ENCODE data around the gene CC2D2B. TPM values are rescaled to one million over a fixed set of nuclear protein-coding genes. Genes with fewer than 3 reads are reported as not detected.

The CC2D2B gene
- 0.46 TPM in 1 of 2 replicates, not detected in the other for total RNA-seq
- long read RNA-seq, partial matches to known transcripts: 0 of 1 reads
- long read RNA-seq, other reads (novel, unspliced or antisense): 1 of 1 reads

GRCh38 chr10:95907456-95908253, at the start of gene CC2D2B:
Gene CC2D2B, plus strand, starts transcription at chr10:95907975. Its CDS starts 3,349 bp downstream, at chr10:95911324.
- Mint-ChIP-seq H3K36me3 (ENCODE audit: unreplicated experiment) (peaks cover 6% of the 10 kb centered on the region), H3K9me3 (ENCODE audit: unreplicated experiment) (no peaks in the 10 kb centered on the region), H3K4me3 (ENCODE audit: unreplicated experiment) (peak within 1 kb of the TSS; percentile 97), H3K27me3 (ENCODE audit: unreplicated experiment) (peaks cover 22% of the 10 kb centered on the region), H3K27ac (ENCODE audit: unreplicated experiment) (peak within 1 kb of the TSS; percentile 94), H3K4me1 (ENCODE audit: unreplicated experiment) (peaks cover 12% of the 10 kb centered on the region)
- DNase-seq (ENCODE audit: extremely low spot score, unreplicated experiment): peak; percentile 93
- no peak for TF ChIP-seq CTCF (IDR thresholded peaks at IDR 0.05)

GRCh38 chr10:95860166-95860940, 47.4 kb upstream of the CC2D2B start:
- H3K27me3 Mint-ChIP-seq (ENCODE audit: unreplicated experiment): no peaks in the 10 kb centered on the region
- H3K27ac Mint-ChIP-seq (ENCODE audit: unreplicated experiment): no peak overlapping the region
- no peak for DNase-seq (ENCODE audit: extremely low spot score, unreplicated experiment)
- H3K4me3 Mint-ChIP-seq (ENCODE audit: unreplicated experiment): no peak overlapping the region
- H3K4me1 Mint-ChIP-seq (ENCODE audit: unreplicated experiment): no peaks in the 10 kb centered on the region
- H3K36me3 Mint-ChIP-seq (ENCODE audit: unreplicated experiment): no peaks in the 10 kb centered on the region
- no peak for TF ChIP-seq CTCF (IDR thresholded peaks at IDR 0.05)
- H3K9me3 Mint-ChIP-seq (ENCODE audit: unreplicated experiment): peaks cover 6% of the 10 kb centered on the region

- H3K27ac Mint-ChIP-seq (ENCODE audit: unreplicated experiment): no peak overlapping the region
- no peaks in the 10 kb centered on the region for H3K9me3 Mint-ChIP-seq (ENCODE audit: unreplicated experiment)
- TF ChIP-seq CTCF (IDR thresholded peaks at IDR 0.05): no peak
- no peaks in the 10 kb centered on the region for H3K36me3 Mint-ChIP-seq (ENCODE audit: unreplicated experiment)
- no peaks in the 10 kb centered on the region for H3K27me3 Mint-ChIP-seq (ENCODE audit: unreplicated experiment)
- no peak for DNase-seq (ENCODE audit: extremely low spot score, unreplicated experiment)
- H3K4me3 Mint-ChIP-seq (ENCODE audit: unreplicated experiment): no peak overlapping the region
- no peaks in the 10 kb centered on the region for H3K4me1 Mint-ChIP-seq (ENCODE audit: unreplicated experiment)
Measured at GRCh38 chr10:95861386-95861785, 46.4 kb upstream of the CC2D2B start.

- no peaks in the 10 kb centered on the region for H3K9me3 Mint-ChIP-seq (ENCODE audit: unreplicated experiment)
- peak overlapping the region; percentile 5 for H3K27ac Mint-ChIP-seq (ENCODE audit: unreplicated experiment)
Measured at GRCh38 chr10:95864906-95865813, 42.6 kb upstream of the CC2D2B start.

More at GRCh38 chr10:95864906-95865813, 42.6 kb upstream of the CC2D2B start:
- DNase-seq (ENCODE audit: extremely low spot score, unreplicated experiment): no peak
- Mint-ChIP-seq H3K4me3 (ENCODE audit: unreplicated experiment) (no peak overlapping the region), H3K27me3 (ENCODE audit: unreplicated experiment) (no peaks in the 10 kb centered on the region), H3K4me1 (ENCODE audit: unreplicated experiment) (no peaks in the 10 kb centered on the region), H3K36me3 (ENCODE audit: unreplicated experiment) (no peaks in the 10 kb centered on the region)
- TF ChIP-seq CTCF (IDR thresholded peaks at IDR 0.05): peak; percentile 75

Measured in osteocyte (in vitro differentiated cells).